COLO668 (cell line): Measurements from ENCODE around the gene ABCA7.

ENCODE experiments used
- DNase-seq: peaks from one replicate; lab custom pipeline; 2025; ENCODE audit not compliant: unreplicated experiment; lab: John Stamatoyannopoulos, UW

The ABCA7 gene

DNA sequence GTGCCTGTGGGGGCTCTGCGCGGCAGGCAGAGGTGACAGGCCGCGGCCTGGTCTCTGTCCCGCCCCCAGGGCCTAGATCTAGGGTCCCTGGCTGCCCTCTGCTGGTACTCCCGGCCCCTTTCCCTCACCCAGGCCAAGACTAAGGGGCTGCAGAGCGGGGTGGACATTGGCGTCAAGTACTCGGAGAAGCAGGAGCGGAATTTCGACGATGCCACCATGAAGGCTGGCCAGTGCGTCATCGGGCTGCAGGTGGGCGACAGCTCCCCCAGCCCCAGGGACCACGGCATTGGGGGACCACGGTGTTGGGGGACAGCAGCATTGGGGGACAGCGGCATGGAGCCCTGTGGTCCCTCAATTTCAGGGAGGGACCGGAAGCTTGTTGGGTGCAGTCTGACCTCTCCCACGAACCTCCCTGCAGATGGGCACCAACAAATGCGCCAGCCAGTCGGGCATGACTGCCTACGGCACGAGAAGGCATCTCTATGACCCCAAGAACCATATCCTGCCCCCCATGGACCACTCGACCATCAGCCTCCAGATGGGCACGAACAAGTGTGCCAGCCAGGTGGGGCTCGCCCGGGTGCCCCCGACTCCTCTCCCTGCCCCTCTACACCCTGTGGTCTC lies 3.8 kb upstream of the ABCA7 start:
- DNase-seq: no peak

DNA sequence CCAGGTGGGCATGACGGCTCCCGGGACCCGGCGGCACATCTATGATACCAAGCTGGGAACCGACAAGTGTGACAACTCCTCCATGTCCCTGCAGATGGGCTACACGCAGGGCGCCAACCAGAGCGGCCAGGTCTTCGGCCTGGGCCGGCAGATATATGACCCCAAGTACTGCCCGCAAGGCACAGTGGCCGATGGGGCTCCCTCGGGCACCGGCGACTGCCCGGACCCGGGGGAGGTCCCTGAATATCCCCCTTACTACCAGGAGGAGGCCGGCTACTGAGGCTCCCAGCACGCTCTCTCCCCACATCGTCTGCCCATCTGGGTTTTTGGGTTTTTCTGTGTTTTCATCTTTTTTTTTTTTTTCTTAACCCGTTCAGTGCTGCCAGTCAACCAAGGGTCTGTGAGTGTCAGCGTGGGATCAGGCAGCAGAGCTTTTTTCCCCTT lies 2.3 kb upstream of the ABCA7 start:
- DNase-seq: no peak

DNA sequence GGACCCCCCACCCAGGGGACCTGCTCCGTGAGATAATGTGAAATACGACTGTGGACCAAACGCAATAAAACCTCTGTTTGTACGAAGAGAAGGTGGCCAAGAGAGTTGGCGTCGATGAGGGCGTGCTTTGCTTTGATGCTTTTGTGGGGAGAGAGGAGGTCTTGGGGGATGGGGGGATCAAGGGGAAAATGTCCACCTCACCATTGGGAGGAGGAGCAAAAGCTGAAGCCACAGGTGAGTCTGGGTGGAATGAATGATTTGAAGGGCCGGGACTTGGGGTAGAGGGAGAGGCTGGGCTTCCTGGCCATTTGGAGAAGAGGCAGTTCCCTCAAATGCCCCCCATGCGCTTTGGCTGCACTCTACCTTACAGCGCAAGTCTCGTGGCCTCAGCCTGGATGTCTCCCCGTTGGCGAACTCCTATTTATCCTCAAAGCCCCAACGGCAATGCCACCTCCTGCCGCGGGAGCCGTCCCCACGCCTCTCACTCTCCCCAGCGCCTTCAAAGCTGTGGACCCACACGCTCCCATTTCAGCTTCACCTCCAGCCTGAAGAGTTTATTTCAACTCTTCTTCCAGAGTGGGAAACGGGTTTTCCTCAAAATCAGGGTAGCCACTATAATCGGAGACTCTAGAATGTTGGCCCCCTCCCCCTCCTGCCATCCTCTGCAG lies 795 bp upstream of the ABCA7 start:
- DNase-seq: no peak

DNA sequence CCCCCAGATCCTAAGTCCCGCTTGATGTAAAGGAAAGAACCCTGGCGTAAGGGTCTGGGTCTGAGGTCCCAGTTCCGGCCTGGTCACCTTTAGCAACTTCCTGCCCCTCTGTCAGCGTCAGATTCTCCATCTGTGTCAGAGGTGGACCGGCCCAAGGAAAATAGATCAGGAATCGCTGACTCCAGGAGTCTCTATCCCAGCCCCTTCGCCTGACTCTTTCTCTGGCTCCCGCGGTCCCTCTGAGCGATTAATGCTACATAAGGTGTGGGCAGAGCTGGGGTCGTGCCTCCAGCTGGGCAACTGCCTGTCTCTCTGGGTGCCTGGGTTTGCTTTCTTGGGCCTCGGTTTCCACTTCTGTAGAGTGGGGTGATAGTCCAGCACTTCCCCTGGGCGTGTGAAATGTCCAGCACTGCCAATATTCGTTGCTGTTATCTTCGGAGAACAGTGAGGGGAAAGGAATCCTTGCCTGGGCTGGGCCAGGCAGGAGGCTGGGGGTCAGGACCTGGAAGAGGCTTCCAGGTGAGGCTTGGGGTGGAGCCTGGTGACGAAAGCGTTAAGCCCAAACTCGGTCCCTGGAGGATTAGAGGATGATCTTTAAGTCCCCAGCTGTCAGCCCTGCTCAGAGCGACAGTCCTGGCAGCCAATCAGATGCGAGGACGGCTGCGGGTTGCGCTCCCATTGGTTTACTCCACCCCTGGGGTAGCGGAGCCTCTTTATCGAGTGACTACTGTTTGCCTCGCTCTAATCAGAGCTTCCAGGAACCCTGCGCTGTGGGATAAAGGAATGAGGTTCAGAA lies 767 bp downstream of the ABCA7 start:
- DNase-seq: peak; percentile 93

DNA sequence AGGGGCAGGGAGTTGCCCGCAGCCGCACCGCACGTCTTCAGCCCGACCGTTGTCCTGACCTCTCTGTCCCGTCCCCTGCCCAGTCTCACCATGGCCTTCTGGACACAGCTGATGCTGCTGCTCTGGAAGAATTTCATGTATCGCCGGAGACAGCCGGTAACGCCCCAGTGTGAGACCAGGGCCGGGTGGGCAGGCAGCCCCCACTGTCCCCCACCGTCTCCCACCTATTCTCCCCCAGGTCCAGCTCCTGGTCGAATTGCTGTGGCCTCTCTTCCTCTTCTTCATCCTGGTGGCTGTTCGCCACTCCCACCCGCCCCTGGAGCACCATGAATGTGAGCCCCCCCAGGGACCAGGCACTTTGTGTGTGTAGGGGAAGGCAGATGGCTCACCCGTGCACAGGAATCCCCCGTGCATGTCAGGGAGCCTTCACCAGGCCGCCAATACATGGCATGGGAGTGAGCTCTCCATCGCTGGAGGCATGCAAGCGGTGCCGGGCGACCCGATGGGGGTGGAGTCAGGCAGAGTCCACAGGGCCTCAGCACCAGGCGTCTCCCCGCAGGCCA lies 1.4 kb downstream of the ABCA7 start:
- no peak for DNase-seq

DNA sequence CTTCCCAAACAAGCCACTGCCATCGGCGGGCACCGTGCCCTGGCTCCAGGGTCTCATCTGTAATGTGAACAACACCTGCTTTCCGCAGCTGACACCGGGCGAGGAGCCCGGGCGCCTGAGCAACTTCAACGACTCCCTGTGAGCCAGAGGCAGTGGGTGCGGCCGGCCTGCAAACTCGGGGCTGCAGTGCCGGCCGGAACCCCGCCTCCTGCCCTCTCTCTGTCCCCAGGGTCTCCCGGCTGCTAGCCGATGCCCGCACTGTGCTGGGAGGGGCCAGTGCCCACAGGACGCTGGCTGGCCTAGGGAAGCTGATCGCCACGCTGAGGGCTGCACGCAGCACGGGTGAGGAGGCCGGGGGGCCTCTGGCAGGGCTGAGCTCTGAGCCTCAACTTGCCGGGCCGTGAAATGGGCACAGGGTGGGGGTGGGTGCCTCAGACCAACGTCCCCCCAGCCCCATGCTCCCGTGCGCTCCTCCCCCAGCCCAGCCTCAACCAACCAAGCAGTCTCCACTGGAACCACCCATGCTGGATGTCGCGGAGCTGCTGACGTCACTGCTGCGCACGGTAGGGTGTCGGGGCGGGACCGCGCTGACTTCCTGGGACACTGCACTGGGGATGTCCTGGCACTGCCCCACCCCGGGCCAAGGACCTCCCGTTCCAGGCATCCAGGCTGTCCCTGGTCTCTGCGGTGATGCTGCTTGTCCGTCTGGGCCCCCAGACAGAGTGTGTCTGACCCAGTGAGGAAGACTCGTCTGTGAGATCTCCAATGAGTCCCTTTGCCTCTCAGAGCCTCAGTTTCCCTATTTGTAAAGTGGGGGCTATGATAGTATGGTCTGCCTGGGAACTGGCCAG lies 2.2 kb downstream of the ABCA7 start:
- DNase-seq: no peak

DNA sequence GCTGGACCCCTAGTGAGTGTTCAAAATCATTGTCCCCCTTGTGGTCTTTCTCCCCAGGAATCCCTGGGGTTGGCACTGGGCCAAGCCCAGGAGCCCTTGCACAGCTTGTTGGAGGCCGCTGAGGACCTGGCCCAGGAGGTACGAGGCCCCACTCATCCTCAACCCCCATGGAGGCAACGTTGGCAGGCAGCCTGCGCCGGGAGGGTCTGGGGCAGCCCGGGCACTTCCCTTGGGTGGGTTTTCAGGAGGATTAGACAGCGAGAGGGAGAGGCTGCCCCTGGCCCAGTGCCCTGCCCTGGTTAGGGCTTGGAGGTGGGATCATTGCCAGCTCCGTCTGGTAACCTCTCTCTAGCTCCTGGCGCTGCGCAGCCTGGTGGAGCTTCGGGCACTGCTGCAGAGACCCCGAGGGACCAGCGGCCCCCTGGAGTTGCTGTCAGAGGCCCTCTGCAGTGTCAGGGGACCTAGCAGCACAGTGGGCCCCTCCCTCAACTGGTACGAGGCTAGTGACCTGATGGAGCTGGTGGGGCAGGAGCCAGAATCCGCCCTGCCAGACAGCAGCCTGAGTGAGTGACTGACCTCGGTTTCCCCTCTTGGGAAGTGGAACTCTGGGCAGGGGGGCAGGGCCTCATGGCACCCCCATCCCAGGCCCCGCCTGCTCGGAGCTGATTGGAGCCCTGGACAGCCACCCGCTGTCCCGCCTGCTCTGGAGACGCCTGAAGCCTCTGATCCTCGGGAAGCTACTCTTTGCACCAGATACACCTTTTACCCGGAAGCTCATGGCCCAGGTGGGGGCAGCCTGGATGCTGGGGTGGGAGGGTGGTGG lies 3.0 kb downstream of the ABCA7 start:
- DNase-seq: no peak

DNA sequence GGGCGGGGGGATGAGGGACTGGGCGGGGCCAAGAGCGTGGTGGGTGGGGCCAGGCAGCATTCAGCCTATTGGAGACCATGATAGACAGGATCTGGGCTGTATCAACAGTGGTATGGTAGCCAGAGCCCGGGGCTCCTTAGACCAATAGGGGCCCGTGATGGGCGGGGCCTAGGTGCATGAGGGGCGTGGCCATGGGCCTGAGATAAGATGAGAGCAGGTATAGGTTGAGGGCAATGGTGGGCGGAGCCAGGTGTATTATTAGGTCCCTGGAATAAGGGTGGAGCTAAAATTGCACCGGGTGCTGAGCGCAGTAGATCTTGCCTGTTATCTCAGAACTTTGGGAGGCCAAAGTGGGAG lies 5.3 kb downstream of the ABCA7 start:
- DNase-seq: peak; percentile 70

DNA sequence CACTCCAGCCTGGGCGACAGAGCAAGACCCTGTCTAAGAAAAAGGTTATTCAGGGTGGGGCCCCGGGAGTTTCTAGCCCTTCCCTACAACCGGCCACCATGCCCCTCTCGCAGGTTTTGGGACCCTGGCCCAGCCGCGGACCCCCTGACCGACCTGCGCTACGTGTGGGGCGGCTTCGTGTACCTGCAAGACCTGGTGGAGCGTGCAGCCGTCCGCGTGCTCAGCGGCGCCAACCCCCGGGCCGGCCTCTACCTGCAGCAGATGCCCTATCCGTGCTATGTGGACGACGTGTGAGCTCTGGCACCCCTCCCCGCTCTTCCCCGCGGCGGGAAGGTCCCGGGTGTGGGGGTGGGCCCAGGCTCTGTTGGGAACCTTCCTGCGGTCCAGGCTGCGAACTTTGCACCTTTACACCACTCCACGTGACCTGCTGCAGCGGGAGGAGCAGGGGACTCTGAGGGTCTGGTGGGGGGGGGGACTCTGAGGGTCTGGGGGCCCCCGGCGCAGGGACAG lies 6.3 kb downstream of the ABCA7 start:
- DNase-seq: no peak

DNA sequence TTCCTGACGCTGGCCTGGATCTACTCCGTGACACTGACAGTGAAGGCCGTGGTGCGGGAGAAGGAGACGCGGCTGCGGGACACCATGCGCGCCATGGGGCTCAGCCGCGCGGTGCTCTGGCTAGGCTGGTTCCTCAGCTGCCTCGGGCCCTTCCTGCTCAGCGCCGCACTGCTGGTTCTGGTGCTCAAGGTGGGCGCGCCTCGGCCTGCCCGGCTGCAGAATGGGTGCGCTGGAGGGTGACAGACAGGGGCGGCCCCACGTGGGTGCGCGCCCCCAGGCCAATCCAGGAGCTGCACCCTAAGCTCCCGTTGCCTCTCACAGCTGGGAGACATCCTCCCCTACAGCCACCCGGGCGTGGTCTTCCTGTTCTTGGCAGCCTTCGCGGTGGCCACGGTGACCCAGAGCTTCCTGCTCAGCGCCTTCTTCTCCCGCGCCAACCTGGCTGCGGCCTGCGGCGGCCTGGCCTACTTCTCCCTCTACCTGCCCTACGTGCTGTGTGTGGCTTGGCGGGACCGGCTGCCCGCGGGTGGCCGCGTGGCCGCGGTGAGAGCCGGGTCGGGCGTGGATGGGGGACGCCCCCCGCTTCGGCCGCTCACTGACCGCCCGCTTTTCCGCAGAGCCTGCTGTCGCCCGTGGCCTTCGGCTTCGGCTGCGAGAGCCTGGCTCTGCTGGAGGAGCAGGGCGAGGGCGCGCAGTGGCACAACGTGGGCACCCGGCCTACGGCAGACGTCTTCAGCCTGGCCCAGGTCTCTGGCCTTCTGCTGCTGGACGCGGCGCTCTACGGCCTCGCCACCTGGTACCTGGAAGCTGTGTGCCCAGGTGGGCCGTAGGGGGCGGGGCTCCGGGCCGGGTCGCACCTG lies 7.2 kb downstream of the ABCA7 start:
- DNase-seq: peak; percentile 58

DNA sequence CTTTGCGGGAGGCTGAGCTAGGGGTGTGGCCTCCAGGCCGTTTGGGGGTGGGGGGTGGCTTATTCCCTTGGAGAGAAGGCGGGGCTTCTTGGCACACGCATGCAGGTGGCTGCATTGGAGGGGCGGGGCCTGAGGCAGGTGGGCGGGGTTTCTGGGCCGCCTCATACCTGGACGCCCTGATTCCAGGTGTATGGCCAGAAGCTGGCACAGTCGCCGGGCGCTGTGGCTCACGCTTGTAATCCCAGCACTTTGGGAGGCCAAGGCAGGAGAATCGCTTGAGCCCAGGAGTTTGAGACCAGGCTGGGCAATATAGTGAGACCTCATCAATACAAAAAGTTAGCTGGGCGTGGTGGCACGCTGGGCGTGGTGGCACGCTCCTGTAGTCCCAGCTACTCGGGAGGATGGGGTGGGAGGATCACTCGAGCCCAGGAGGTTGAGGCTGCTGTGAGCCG lies 7.8 kb downstream of the ABCA7 start:
- peak; percentile 92 for DNase-seq

DNA sequence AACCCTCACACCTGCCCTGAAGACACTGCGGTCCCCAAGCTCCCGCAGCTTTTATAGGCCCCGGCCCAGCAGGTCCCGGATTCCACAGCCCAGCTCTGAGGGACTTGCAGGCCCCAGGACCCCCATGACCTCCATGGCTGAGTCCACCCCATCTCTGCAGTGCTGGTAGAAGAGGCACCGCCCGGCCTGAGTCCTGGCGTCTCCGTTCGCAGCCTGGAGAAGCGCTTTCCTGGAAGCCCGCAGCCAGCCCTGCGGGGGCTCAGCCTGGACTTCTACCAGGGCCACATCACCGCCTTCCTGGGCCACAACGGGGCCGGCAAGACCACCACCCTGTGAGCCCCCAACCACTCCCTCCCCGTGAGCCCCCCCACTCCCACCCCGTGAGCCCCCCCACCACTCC lies 9.2 kb downstream of the ABCA7 start:
- no peak for DNase-seq

DNA sequence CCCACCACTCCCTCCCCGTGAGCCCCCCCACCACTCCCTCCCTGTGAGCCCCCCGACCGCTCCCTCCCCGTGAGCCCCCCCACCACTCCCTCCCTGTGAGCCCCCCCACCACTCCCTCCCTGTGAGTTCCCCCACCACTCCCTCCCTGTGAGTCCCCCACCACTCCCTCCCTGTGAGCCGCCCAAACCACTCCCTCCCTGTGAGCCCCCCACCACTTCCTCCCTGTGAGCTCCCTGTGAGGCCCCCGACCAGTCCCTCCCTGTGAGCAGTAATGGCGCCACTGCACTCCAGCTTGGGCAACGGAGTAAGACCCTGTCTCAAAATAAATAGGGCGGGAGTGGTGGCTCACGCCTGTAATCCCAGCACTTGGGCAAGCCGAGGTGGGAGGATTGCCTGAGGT lies 9.9 kb downstream of the ABCA7 start:
- DNase-seq: no peak

DNA sequence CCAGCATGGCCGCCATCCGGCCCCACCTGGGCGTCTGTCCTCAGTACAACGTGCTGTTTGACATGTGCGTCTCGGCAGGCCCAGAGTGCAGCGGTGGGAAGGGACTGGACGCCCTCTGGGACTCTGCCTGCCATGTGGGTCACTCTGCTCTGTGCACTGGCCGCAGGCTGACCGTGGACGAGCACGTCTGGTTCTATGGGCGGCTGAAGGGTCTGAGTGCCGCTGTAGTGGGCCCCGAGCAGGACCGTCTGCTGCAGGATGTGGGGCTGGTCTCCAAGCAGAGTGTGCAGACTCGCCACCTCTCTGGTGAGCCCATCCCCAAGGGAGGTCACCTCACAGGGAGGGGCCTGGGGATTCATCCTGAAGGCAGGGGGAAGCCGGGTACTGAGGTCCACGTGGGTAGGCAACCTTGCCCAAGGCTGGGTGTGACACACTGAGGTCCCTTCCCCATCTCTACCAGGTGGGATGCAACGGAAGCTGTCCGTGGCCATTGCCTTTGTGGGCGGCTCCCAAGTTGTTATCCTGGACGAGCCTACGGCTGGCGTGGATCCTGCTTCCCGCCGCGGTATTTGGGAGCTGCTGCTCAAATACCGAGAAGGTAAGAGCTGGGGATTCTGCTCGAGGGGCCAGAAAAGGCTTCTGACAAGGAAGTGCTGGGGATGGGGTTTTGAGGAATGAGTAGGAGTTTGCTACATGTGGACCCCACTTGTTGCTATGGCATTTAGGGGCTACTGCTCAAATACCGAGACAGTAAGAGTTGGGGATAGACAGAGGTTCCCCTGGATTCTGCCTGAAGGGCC lies 11.3 kb downstream of the ABCA7 start:
- DNase-seq: no peak

DNA sequence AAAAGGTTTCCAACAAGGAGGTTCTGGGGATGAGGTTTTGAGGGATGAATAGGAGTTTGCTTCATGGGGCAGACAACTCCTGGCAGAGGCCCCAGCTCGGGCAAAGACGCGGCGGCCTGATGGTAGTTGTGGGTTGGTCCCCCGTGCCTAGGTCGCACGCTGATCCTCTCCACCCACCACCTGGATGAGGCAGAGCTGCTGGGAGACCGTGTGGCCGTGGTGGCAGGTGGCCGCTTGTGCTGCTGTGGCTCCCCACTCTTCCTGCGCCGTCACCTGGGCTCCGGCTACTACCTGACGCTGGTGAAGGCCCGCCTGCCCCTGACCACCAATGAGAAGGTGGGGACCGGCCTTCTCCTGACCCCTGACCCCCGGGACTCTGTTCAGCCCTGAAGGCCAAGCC lies 11.9 kb downstream of the ABCA7 start:
- no peak for DNase-seq

DNA sequence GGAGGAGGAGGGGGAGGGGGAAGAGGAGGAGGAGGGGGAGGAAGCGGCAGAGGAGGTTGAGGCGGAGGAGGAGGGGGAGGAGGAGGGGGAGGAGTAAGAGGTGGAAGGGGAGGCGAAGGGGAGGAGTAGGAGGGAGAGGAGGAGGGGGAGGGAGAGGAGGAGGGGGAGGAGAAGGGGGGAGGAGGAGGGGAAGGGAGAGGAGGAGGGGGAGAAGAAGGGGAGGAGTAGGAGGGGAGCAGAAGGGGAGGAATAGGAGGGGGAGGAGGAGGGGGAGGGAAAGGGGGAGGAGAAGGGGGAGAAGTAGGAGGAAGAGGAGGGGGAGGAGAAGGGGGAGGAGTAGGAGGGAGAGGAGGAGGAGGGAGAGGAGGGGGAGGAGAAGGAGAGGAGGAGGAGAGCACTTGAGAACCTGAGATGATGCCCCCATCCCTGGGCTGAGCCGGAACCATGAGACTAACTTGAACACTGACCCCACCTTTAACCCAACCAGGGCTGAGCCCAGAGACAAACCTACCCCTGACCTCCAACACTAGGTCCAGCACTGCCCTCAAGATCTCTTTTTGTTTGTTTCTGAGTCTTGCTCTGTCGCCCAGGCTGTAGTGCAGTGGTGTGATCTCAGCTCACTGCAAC lies 12.6 kb downstream of the ABCA7 start:
- no peak for DNase-seq

DNA sequence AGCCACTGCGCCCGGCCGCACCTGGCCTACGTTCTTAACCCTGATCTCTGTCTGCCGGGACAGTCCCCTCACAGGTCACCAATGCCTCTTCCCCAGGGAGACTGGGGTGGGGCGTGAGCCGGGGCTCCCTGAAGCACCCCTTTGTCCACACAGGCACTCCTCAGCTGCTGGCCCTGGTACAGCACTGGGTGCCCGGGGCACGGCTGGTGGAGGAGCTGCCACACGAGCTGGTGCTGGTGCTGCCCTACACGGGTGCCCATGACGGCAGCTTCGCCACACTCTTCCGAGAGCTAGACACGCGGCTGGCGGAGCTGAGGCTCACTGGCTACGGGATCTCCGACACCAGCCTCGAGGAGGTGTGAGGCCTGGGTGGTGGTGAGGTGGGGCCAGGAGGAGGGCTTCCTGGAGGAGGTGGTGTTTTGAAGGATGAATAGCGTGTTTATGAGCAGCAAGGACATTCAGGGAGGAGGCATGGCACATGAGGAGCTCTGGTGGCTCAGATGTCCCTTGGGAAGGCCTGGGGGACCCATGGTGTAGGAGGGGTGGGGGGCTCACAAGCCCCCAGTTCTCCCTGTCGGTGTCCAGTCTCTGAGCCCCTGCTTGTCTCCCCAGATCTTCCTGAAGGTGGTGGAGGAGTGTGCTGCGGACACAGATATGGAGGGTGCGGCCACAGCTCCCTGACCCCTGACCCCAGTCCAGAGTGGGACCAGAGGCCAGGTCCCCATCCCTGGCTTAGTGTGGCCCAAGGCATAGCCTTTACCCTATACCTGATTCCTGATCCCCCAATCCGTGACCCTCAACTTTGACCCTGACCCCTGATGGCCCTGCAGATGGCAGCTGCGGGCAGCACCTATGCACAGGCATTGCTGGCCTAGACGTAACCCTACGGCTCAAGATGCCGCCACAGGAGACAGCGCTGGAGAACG lies 13.5 kb downstream of the ABCA7 start:
- DNase-seq: no peak
